Measurements from ENCODE around the gene LDLRAD4.

DNA sequence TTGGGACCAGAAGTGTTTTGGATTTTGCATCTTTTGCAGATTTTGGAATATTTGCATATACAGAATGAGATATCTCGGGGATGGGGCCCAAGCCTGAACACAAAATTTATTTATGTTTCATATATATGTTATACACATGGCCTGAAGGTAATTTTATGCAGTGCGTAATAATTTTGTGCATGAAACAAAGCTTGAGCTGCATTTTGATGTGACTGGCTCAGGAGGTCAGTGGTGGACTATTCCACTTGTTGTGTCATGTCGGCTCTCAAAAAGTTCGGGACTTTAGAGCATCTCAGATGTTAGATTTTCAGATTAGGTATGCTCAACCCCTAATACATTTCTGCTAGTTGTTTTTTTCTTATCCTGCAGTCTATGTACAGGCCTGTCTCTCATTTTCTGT, 362.4 kb downstream of the LDLRAD4 start:
- TF ChIP-seq, protein P1, sequence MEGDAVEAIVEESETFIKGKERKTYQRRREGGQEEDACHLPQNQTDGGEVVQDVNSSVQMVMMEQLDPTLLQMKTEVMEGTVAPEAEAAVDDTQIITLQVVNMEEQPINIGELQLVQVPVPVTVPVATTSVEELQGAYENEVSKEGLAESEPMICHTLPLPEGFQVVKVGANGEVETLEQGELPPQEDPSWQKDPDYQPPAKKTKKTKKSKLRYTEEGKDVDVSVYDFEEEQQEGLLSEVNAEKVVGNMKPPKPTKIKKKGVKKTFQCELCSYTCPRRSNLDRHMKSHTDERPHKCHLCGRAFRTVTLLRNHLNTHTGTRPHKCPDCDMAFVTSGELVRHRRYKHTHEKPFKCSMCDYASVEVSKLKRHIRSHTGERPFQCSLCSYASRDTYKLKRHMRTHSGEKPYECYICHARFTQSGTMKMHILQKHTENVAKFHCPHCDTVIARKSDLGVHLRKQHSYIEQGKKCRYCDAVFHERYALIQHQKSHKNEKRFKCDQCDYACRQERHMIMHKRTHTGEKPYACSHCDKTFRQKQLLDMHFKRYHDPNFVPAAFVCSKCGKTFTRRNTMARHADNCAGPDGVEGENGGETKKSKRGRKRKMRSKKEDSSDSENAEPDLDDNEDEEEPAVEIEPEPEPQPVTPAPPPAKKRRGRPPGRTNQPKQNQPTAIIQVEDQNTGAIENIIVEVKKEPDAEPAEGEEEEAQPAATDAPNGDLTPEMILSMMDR (conservative IDR thresholded peaks at IDR 0.05), result no peak
- no peak for TF ChIP-seq EZH2 (IDR thresholded peaks at IDR 0.05; ENCODE audit: low read depth)

Measured in PC-9 (cell line).